Activated B cell treated with CpG ODN at 0.5 μM for 24 hours (primary cell): ENCODE data around the gene UFC1. TPM values are rescaled to one million over a fixed set of nuclear protein-coding genes. Genes with fewer than 3 reads are reported as not detected.
A peak's percentile ranks its signal among the peaks of the same experiment; 100 is the strongest.

Experiments
- ATAC-seq: fragments of 200-7000 bp; cut with Tn5 transposase; one replicate; pipeline ENCODE4 v1.10.0; 2021; ENCODE audit warnings: low read depth, mild to moderate bottlenecking, moderate library complexity
- CTCF ChIA-PET: fragments of 350-600 bp; sonication (Branson Sonifier 250); formaldehyde crosslinking; loops from one replicate; lab custom pipeline; 2021; ENCODE audit warnings: antibody characterized with exemption; lab: Charles Lee
- POLR2A ChIA-PET: fragments of 350-600 bp; sonication (Branson Sonifier 250); formaldehyde crosslinking; loops from one replicate; lab custom pipeline; 2021; ENCODE audit warnings: antibody characterized with exemption; lab: Charles Lee
- DNase-seq: peaks from one replicate; pipeline ENCODE4 v3.0.0; 2022
- H3K27ac Mint-ChIP-seq: one replicate; pipeline ENCODE4 v1.8.0; 2020; ENCODE audit warnings: mixed read lengths
- H3K27me3 Mint-ChIP-seq: one replicate; pipeline ENCODE4 v1.8.0; 2021; ENCODE audit warnings: mixed read lengths
- H3K36me3 Mint-ChIP-seq: one replicate; pipeline ENCODE4 v1.8.0; 2021; ENCODE audit warnings: low read depth, mixed read lengths
- H3K4me1 Mint-ChIP-seq: one replicate; pipeline ENCODE4 v1.8.0; 2021; ENCODE audit warnings: mixed read lengths
- H3K4me3 Mint-ChIP-seq: one replicate; pipeline ENCODE4 v1.8.0; 2020; ENCODE audit warnings: mild to moderate bottlenecking, mixed read lengths
- H3K9me3 Mint-ChIP-seq: one replicate; pipeline ENCODE4 v1.8.0; 2020; ENCODE audit warnings: mixed read lengths
- CTCF ChIP-seq: fragments of 200-600 bp; IDR thresholded peaks from one replicate; pipeline ENCODE4 v1.8.0; 2022; ENCODE audit warnings: antibody characterized with exemption, mild to moderate bottlenecking
- intact Hi-C: fragments of 100-400 bp; cut with micrococcal nuclease; formaldehyde crosslinking; loops from one replicate; pipeline ENCODE4 v1.15.1; 2024
- total RNA-seq: library from RNA; stranded (reverse); gene quantifications from 2 replicates; pipeline ENCODE4 v1.2.3, GENCODE V29; 2022

The UFC1 gene
- total RNA-seq, 1 donor from 2014 or later = 107 TPM

- no peak for DNase-seq
- POLR2A ChIA-PET = interaction anchor here (0.6 to 1.7 kb wide), 4 partner anchors 8 to 144 kb away, joined by 3 to 8 read pairs (median 5); partner anchors contain the start of gene UFC1
- Mint-ChIP-seq H3K36me3 (peaks cover 77% of the 10 kb centered on the region), H3K9me3 (no peaks in the 10 kb centered on the region), H3K4me3 (no peak overlapping the region), H3K27me3 (no peaks in the 10 kb centered on the region), H3K4me1 (peaks cover 51% of the 10 kb centered on the region), H3K27ac (no peak overlapping the region)
- CTCF ChIA-PET = interaction anchor here (1.3 kb wide), 1 partner anchor 10 kb away, joined by 4 read pairs; no protein-coding TSS in a partner anchor
- ATAC-seq = no peak
- intact Hi-C loops = no loop called here
- no peak for TF ChIP-seq CTCF
Measured at GRCh38 chr1:161161652-161162051, 7.9 kb downstream of the UFC1 start.

GRCh38 chr1:161162052-161162451, 8.3 kb downstream of the UFC1 start:
- CTCF ChIA-PET = interaction anchor here (1.3 kb wide), 1 partner anchor 9 kb away, joined by 4 read pairs; no protein-coding TSS in a partner anchor
- H3K27me3 Mint-ChIP-seq = no peaks in the 10 kb centered on the region
- H3K4me3 Mint-ChIP-seq = peak overlapping the region; percentile 19
- H3K4me1 Mint-ChIP-seq = peaks cover 55% of the 10 kb centered on the region
- intact Hi-C loops = no loop called here
- DNase-seq (no peak), ATAC-seq (no peak)
- peaks cover 74% of the 10 kb centered on the region for H3K36me3 Mint-ChIP-seq
- no peak for TF ChIP-seq CTCF
- H3K27ac Mint-ChIP-seq = no peak overlapping the region
- POLR2A ChIA-PET = interaction anchor here (0.6 to 1.7 kb wide), 4 partner anchors 9 to 144 kb away, joined by 3 to 8 read pairs (median 5); partner anchors contain the start of gene UFC1
- no peaks in the 10 kb centered on the region for H3K9me3 Mint-ChIP-seq

- no peak for ATAC-seq
- ChIA-PET CTCF (interaction anchor here (1.3 kb wide), 1 partner anchor 9 kb away, joined by 4 read pairs; no protein-coding TSS in a partner anchor), POLR2A (interaction anchor here (1.7 kb wide), 1 partner anchor 9 kb away, joined by 6 read pairs; the partner anchor contains the start of gene UFC1)
- Mint-ChIP-seq H3K36me3 (peaks cover 66% of the 10 kb centered on the region), H3K9me3 (no peaks in the 10 kb centered on the region), H3K4me3 (peak overlapping the region; percentile 19), H3K4me1 (peaks cover 61% of the 10 kb centered on the region), H3K27me3 (no peaks in the 10 kb centered on the region), H3K27ac (no peak overlapping the region)
- TF ChIP-seq CTCF = no peak
- intact Hi-C loops = no loop called here
- no peak for DNase-seq
Measured at GRCh38 chr1:161162806-161163205, 9.0 kb downstream of the UFC1 start.

GRCh38 chr1:161163793-161164192, 10.0 kb downstream of the UFC1 start:
- Mint-ChIP-seq H3K27ac (peak overlapping the region; percentile 2), H3K4me3 (no peak overlapping the region)

More at GRCh38 chr1:161163793-161164192, 10.0 kb downstream of the UFC1 start:
- H3K36me3 Mint-ChIP-seq = peaks cover 60% of the 10 kb centered on the region
- no peak for DNase-seq
- ChIA-PET CTCF (interaction anchor here (0.8 kb wide), 1 partner anchor 62 kb away, joined by 3 read pairs; the partner anchor contains the start of gene TOMM40L), POLR2A (interaction anchor here (4.3 kb wide), 1 partner anchor 12 kb away, joined by 42 read pairs; the partner anchor contains the start of gene B4GALT3)
- intact Hi-C loops = no loop called here
- peaks cover 66% of the 10 kb centered on the region for H3K4me1 Mint-ChIP-seq
- H3K9me3 Mint-ChIP-seq = no peaks in the 10 kb centered on the region
- TF ChIP-seq CTCF = no peak
- ATAC-seq = no peak
- no peaks in the 10 kb centered on the region for H3K27me3 Mint-ChIP-seq
